ENCODE results near the gene HPCA.

- TF ChIP-seq POLR2A (IDR thresholded peaks at IDR 0.05): no peak
- TF ChIP-seq CTCF (IDR thresholded peaks at IDR 0.05): no peak
Observed at GRCh38 chr1:32877211-32878110, 8.8 kb upstream of the HPCA start.
